Mucosa of descending colon (tissue), 3 donors: Measurements from ENCODE around the gene BBLN. TPM values are rescaled to one million over a fixed set of nuclear protein-coding genes. Genes with fewer than 3 reads are reported as not detected.

ENCODE experiments used
- ATAC-seq: fragments of 200-7000 bp; cut with Tn5 transposase; one replicate; pipeline ENCODE4 v1.9.1; 2020; ENCODE audit warnings: mild to moderate bottlenecking, moderate library complexity
- DNase-seq, 3 donors: peaks; one replicate each; pipeline ENCODE4 v3.0.0-alpha.2; 2020
- H3K36me3 ChIP-seq: fragments of 200-600 bp; one replicate; pipeline ENCODE4 v1.8.0; 2021; ENCODE audit warnings: low read depth, mild to moderate bottlenecking
- H3K4me1 ChIP-seq: fragments of 200-600 bp; one replicate; pipeline ENCODE4 v1.8.0; 2021; ENCODE audit warnings: low read depth, mild to moderate bottlenecking
- H3K4me3 ChIP-seq: fragments of 200-600 bp; one replicate; pipeline ENCODE4 v1.8.0; 2021; ENCODE audit warnings: mild to moderate bottlenecking
- H3K9me3 ChIP-seq: fragments of 200-600 bp; one replicate; pipeline ENCODE4 v1.8.0; 2021; ENCODE audit warnings: mild to moderate bottlenecking
- CTCF ChIP-seq: fragments of 200-600 bp; IDR thresholded peaks from one replicate; pipeline ENCODE4 v1.8.0; 2022; ENCODE audit warnings: antibody characterized with exemption, mild to moderate bottlenecking
- intact Hi-C, 2 donors: fragments of 100-400 bp; cut with DNase I in 1 of 2; cut with micrococcal nuclease in 1 of 2; formaldehyde crosslinking; loops; one replicate each; pipeline versions ENCODE4 v1.11.0 to v1.11.1; 2022; cut with DNase I, micrococcal nuclease
- total RNA-seq, 3 donors: library from RNA; stranded (reverse); fragmentation: NEBNext Ultra II Directional in 2 of 3; extraction: Animal tissue kit (Norgen Biotek cat#: 25700) in 2 of 3; gene quantifications; one replicate each; pipeline versions ENCODE4 v1.2.1 to v1.2.4, GENCODE V29; 2021 to 2023
- donor health status: DM: no; HTN: no; CAD: no; lungs with moderate emphysema.
- donor health status: DM: no; HTN: no; CAD: no.
- donor health status: DM: no; HTN: yes; CAD: no.

The BBLN gene
- total RNA-seq, 3 donors from 2014 or later = 33.7 to 46.8 (median 37.6) TPM

GRCh38 chr9:128163027-128163515, 3.0 kb downstream of the BBLN start:
- intact Hi-C loops = no loop called here
- H3K36me3 ChIP-seq = no peaks in the 10 kb centered on the region
- H3K4me1 ChIP-seq = no peaks in the 10 kb centered on the region
- H3K4me3 ChIP-seq = no peak overlapping the region
- ATAC-seq (no peak), DNase-seq (no peak)
- no peak for TF ChIP-seq CTCF
- H3K9me3 ChIP-seq = no peaks in the 10 kb centered on the region

- no peaks in the 10 kb centered on the region for H3K9me3 ChIP-seq
- H3K36me3 ChIP-seq = no peaks in the 10 kb centered on the region
- no peak overlapping the region for H3K4me3 ChIP-seq
- DNase-seq (peak in 1 of 3 donors; percentile 23), ATAC-seq (no peak)
- TF ChIP-seq CTCF = no peak
- H3K4me1 ChIP-seq = no peaks in the 10 kb centered on the region
- intact Hi-C loops = no loop called here
Measured at GRCh38 chr9:128163523-128164306, 3.6 kb downstream of the BBLN start.

GRCh38 chr9:128164307-128164885, 4.3 kb downstream of the BBLN start:
- no peak overlapping the region for H3K4me3 ChIP-seq
- H3K36me3 ChIP-seq = no peaks in the 10 kb centered on the region
- H3K9me3 ChIP-seq = no peaks in the 10 kb centered on the region
- no peak for TF ChIP-seq CTCF
- DNase-seq (no peak), ATAC-seq (no peak)
- no peaks in the 10 kb centered on the region for H3K4me1 ChIP-seq
- intact Hi-C loops = no loop called here

GRCh38 chr9:128166169-128166568, 6.1 kb downstream of the BBLN start:
- no peak for TF ChIP-seq CTCF
- DNase-seq (no peak), ATAC-seq (no peak)
- H3K9me3 ChIP-seq = no peaks in the 10 kb centered on the region
- no peaks in the 10 kb centered on the region for H3K36me3 ChIP-seq
- no peaks in the 10 kb centered on the region for H3K4me1 ChIP-seq
- no peak overlapping the region for H3K4me3 ChIP-seq
- intact Hi-C loops = no loop called here

- no peak overlapping the region for H3K4me3 ChIP-seq
- H3K4me1 ChIP-seq = no peaks in the 10 kb centered on the region
- DNase-seq = no peak
- H3K36me3 ChIP-seq = no peaks in the 10 kb centered on the region
- intact Hi-C loops = no loop called here
- H3K9me3 ChIP-seq = no peaks in the 10 kb centered on the region
- ATAC-seq = no peak
- TF ChIP-seq CTCF = no peak
Measured at GRCh38 chr9:128167209-128167608, 7.1 kb downstream of the BBLN start.
